Esophagus muscularis mucosa (tissue), 4 donors: ENCODE measurements around the gene MIPOL1.

Experiments used
- CTCF ChIP-seq, 3 experiments: fragments of 200-600 bp in 2 of 3; fragments of 450-650 bp in 1 of 3; sonication (generic) in 2 of 3; IDR thresholded peaks; one replicate each; pipeline ENCODE4 v1.5.1; 2017 to 2019; ENCODE audit warnings: antibody characterized with exemption in 3 of 3, mild to moderate bottlenecking in 2 of 3, moderate library complexity in 1 of 3
- EP300 ChIP-seq: sonication (generic); formaldehyde crosslinking; IDR thresholded peaks from one replicate; pipeline ENCODE4 v1.6.1; 2017; ENCODE audit warnings: antibody characterized with exemption
- POLR2A ChIP-seq: fragments of 450-650 bp; IDR thresholded peaks from one replicate; pipeline ENCODE4 v1.6.1; 2017; ENCODE audit warnings: antibody characterized with exemption, moderate library complexity, mild to moderate bottlenecking, low read depth
- POLR2AphosphoS5 ChIP-seq, 2 donors: sonication (generic); formaldehyde crosslinking; IDR thresholded peaks; one replicate each; pipeline ENCODE4 v1.6.1; 2017; ENCODE audit warnings: antibody characterized with exemption in 2 of 2

- no peak for TF ChIP-seq CTCF (IDR thresholded peaks at IDR 0.05)
- no peak for TF ChIP-seq EP300
- TF ChIP-seq POLR2A: no peak
- no peak for TF ChIP-seq POLR2AphosphoS5 (IDR thresholded peaks at IDR 0.05)
These were observed 131.7 kb downstream of the MIPOL1 start for GRCh38 chr14:37329189-37330001.
